IPS-18a (cell line): ENCODE measurements around the gene ING3.

Experiments used
- H3K27ac ChIP-seq: one replicate; pipeline ENCODE4 v1.5.1; 2013; ENCODE audit warnings: low read length
- H3K27me3 ChIP-seq: one replicate; pipeline ENCODE4 v1.6.1; 2013; ENCODE audit warnings: mild to moderate bottlenecking, low read length; ENCODE audit not compliant: control insufficient read depth, insufficient read depth
- H3K36me3 ChIP-seq: one replicate; pipeline ENCODE4 v1.6.1; 2013; ENCODE audit warnings: low read depth, low read length; ENCODE audit not compliant: control insufficient read depth
- H3K4me1 ChIP-seq: one replicate; pipeline ENCODE4 v1.6.1; 2013; ENCODE audit warnings: low read depth, low read length; ENCODE audit not compliant: control insufficient read depth
- H3K4me3 ChIP-seq: one replicate; pipeline ENCODE4 v1.5.1; 2013; ENCODE audit warnings: low read length
- H3K9ac ChIP-seq: one replicate; pipeline ENCODE4 v1.6.1; 2013; ENCODE audit warnings: mild to moderate bottlenecking, low read length, moderate library complexity
- H3K9me3 ChIP-seq: one replicate; pipeline ENCODE4 v1.6.1; 2013; ENCODE audit warnings: low read depth, low read length; ENCODE audit not compliant: control insufficient read depth

ING3 gene

GRCh38 chr7:120950539-120951308 is at the start of gene ING3:
Gene ING3 (plus strand): TSS chr7:120950777. CDS start chr7:120950897, 120 bp downstream.
- Histone ChIP-seq H3K27me3 (no peaks in the 10 kb centered on the region), H3K9ac (peak within 1 kb of the TSS; percentile 97), H3K4me3 (peak within 1 kb of the TSS; percentile 97), H3K4me1 (peaks cover 5% of the 10 kb centered on the region), H3K27ac (peak within 1 kb of the TSS; percentile 97), H3K36me3 (peaks cover 23% of the 10 kb centered on the region), H3K9me3 (no peaks in the 10 kb centered on the region)

- no peak overlapping the region for H3K4me3 ChIP-seq
- no peaks in the 10 kb centered on the region for H3K27me3 ChIP-seq
- no peak overlapping the region for H3K27ac ChIP-seq
- H3K9me3 ChIP-seq = no peaks in the 10 kb centered on the region
- H3K4me1 ChIP-seq = no peaks in the 10 kb centered on the region
- H3K9ac ChIP-seq = no peak overlapping the region
- no peaks in the 10 kb centered on the region for H3K36me3 ChIP-seq
These were observed 35.1 kb upstream of the ING3 start for GRCh38 chr7:120915314-120916105.

- no peaks in the 10 kb centered on the region for H3K9me3 ChIP-seq
- H3K4me1 ChIP-seq = no peaks in the 10 kb centered on the region
- H3K27me3 ChIP-seq = no peaks in the 10 kb centered on the region
- H3K9ac ChIP-seq = no peak overlapping the region
- no peak overlapping the region for H3K27ac ChIP-seq
- no peak overlapping the region for H3K4me3 ChIP-seq
- no peaks in the 10 kb centered on the region for H3K36me3 ChIP-seq
These were observed 34.5 kb upstream of the ING3 start for GRCh38 chr7:120916121-120916520.

GRCh38 chr7:120916538-120916937 is 34.0 kb upstream of the ING3 start:
- no peaks in the 10 kb centered on the region for H3K27me3 ChIP-seq
- H3K27ac ChIP-seq = no peak overlapping the region
- no peaks in the 10 kb centered on the region for H3K36me3 ChIP-seq
- H3K4me3 ChIP-seq = no peak overlapping the region
- H3K4me1 ChIP-seq = no peaks in the 10 kb centered on the region
- H3K9me3 ChIP-seq = no peaks in the 10 kb centered on the region
- no peak overlapping the region for H3K9ac ChIP-seq

GRCh38 chr7:120919466-120919865 is 31.1 kb upstream of the ING3 start:
- Histone ChIP-seq H3K9ac (no peak overlapping the region), H3K36me3 (no peaks in the 10 kb centered on the region), H3K4me1 (no peaks in the 10 kb centered on the region), H3K27ac (no peak overlapping the region), H3K27me3 (no peaks in the 10 kb centered on the region), H3K9me3 (no peaks in the 10 kb centered on the region), H3K4me3 (no peak overlapping the region)

GRCh38 chr7:120920034-120920433 is 30.5 kb upstream of the ING3 start:
- H3K27ac ChIP-seq = no peak overlapping the region
- H3K9ac ChIP-seq = no peak overlapping the region
- no peaks in the 10 kb centered on the region for H3K9me3 ChIP-seq
- H3K4me1 ChIP-seq = no peaks in the 10 kb centered on the region
- no peak overlapping the region for H3K4me3 ChIP-seq
- no peaks in the 10 kb centered on the region for H3K27me3 ChIP-seq
- no peaks in the 10 kb centered on the region for H3K36me3 ChIP-seq

- no peak overlapping the region for H3K27ac ChIP-seq
These were observed 29.8 kb upstream of the ING3 start for GRCh38 chr7:120920591-120921274.

GRCh38 chr7:120924837-120925236 is 25.7 kb upstream of the ING3 start:
- Histone ChIP-seq H3K27me3 (no peaks in the 10 kb centered on the region), H3K4me3 (no peak overlapping the region), H3K9me3 (no peaks in the 10 kb centered on the region), H3K27ac (no peak overlapping the region), H3K9ac (no peak overlapping the region), H3K36me3 (no peaks in the 10 kb centered on the region), H3K4me1 (peaks cover 13% of the 10 kb centered on the region)

More at GRCh38 chr7:120920591-120921274, 29.8 kb upstream of the ING3 start:
- no peaks in the 10 kb centered on the region for H3K4me1 ChIP-seq
- H3K4me3 ChIP-seq = no peak overlapping the region
- H3K9me3 ChIP-seq = no peaks in the 10 kb centered on the region
- H3K27me3 ChIP-seq = no peaks in the 10 kb centered on the region
- no peak overlapping the region for H3K9ac ChIP-seq
- no peaks in the 10 kb centered on the region for H3K36me3 ChIP-seq

- H3K27me3 ChIP-seq = no peaks in the 10 kb centered on the region
- H3K4me1 ChIP-seq = peaks cover 13% of the 10 kb centered on the region
- no peak overlapping the region for H3K9ac ChIP-seq
- H3K36me3 ChIP-seq = no peaks in the 10 kb centered on the region
- H3K4me3 ChIP-seq = no peak overlapping the region
- H3K27ac ChIP-seq = no peak overlapping the region
- no peaks in the 10 kb centered on the region for H3K9me3 ChIP-seq
These were observed 25.2 kb upstream of the ING3 start for GRCh38 chr7:120925392-120925791.

GRCh38 chr7:120926943-120927346 is 23.6 kb upstream of the ING3 start:
- no peak overlapping the region for H3K27ac ChIP-seq
- H3K4me3 ChIP-seq = no peak overlapping the region
- H3K9ac ChIP-seq = no peak overlapping the region

GRCh38 chr7:120927454-120928103 is 23.0 kb upstream of the ING3 start:
- Histone ChIP-seq H3K36me3 (no peaks in the 10 kb centered on the region), H3K27ac (no peak overlapping the region), H3K4me1 (peaks cover 13% of the 10 kb centered on the region), H3K27me3 (no peaks in the 10 kb centered on the region), H3K4me3 (no peak overlapping the region), H3K9me3 (no peaks in the 10 kb centered on the region), H3K9ac (no peak overlapping the region)

More at GRCh38 chr7:120926943-120927346, 23.6 kb upstream of the ING3 start:
- no peaks in the 10 kb centered on the region for H3K27me3 ChIP-seq
- no peaks in the 10 kb centered on the region for H3K9me3 ChIP-seq
- H3K4me1 ChIP-seq = peaks cover 13% of the 10 kb centered on the region
- H3K36me3 ChIP-seq = no peaks in the 10 kb centered on the region
